Lower lobe of right lung (tissue), 2 donors: ENCODE data around the gene NFE2L1. TPM values are rescaled to one million over a fixed set of nuclear protein-coding genes. Genes with fewer than 3 reads are reported as not detected.
A peak's percentile ranks its signal among the peaks of the same experiment; 100 is the strongest.

ENCODE experiments used
- ATAC-seq, 2 donors: fragments of 200-7000 bp; cut with Tn5 transposase; one replicate each; pipeline ENCODE4 v1.9.1; 2020 to 2022; ENCODE audit warnings: mild to moderate bottlenecking in 2 of 2, moderate library complexity in 2 of 2
- DNase-seq: peaks from one replicate; pipeline ENCODE4 v3.0.0-alpha.2; 2020
- H3K27ac ChIP-seq: fragments of 200-600 bp; one replicate; pipeline ENCODE4 v1.8.0; 2022
- H3K27me3 ChIP-seq: fragments of 200-600 bp; one replicate; pipeline ENCODE4 v1.8.0; 2022; ENCODE audit warnings: low read depth
- H3K36me3 ChIP-seq: fragments of 200-600 bp; one replicate; pipeline ENCODE4 v1.8.0; 2022; ENCODE audit warnings: mild to moderate bottlenecking
- H3K4me1 ChIP-seq: fragments of 200-600 bp; one replicate; pipeline ENCODE4 v1.8.0; 2022
- H3K4me3 ChIP-seq: fragments of 200-600 bp; one replicate; pipeline ENCODE4 v1.8.0; 2022; ENCODE audit warnings: mild to moderate bottlenecking
- H3K9me3 ChIP-seq: fragments of 200-600 bp; one replicate; pipeline ENCODE4 v1.8.0; 2022
- intact Hi-C: fragments of 100-400 bp; cut with DNase I; formaldehyde crosslinking; loops from one replicate; pipeline ENCODE4 v1.11.0; 2022
- total RNA-seq: library from RNA; stranded (reverse); fragmentation: NEBNext Ultra II Directional; extraction: Animal tissue kit (Norgen Biotek cat#: 25700); gene quantifications from one replicate; pipeline ENCODE4 v1.2.1, GENCODE V29; 2021
- TF ChIP-seq, protein P1 (sequence below): fragments of 200-600 bp; IDR thresholded peaks from one replicate; pipeline ENCODE4 v1.8.0; 2022; ENCODE audit warnings: antibody characterized with exemption, mild to moderate bottlenecking
- donor health status: DM: no; HTN: yes; CAD: no; lungs with severe emphysema.

NFE2L1 gene
- total RNA-seq, 1 donor from 2014 or later = 162 TPM

DNA sequence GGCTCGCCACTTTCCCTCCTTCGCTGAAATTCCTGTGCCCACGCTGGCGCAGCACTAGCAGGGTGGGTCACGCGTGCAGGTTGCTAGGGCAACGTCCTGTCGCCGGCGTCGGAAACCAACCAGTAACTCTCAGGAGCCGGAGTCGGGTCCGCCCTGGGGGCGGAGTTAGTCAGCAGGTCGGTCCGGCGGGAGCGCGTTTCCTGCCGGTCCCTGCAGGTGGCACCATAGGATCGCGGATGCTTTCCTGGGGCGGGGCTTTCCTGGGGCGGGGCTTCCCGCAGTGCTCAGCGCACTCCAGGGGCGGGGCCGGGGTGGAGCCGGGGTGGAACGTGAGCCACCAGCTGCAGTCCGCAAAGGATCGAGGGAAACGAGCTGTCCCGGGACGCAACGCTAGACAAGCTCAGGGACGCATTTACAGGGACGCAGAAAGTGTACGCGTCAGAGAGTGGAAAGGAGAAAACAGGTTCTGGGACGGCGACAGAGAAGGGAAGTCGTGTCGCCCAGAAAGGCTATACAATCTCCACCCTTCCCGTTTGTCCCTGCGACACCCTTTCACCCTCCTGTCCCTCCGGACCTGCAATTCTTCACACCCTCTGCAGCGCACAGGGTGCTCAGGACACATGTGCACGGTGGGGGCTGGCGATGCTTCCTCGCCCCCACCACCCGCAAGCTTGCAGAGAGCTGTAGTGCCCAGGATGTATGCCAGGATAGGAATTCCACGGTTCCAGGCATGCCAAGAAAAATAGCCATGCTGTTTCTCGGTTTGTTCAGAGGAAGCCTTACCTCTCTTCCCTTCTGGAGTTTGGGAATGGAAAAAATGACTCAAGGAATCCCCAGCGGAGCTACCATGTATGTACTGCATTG, 22.9 kb upstream of the NFE2L1 start:
- Histone ChIP-seq H3K4me1 (peaks cover 38% of the 10 kb centered on the region), H3K4me3 (peak overlapping the region; percentile 53), H3K9me3 (no peaks in the 10 kb centered on the region), H3K27ac (peak overlapping the region; percentile 88), H3K27me3 (peaks cover 6% of the 10 kb centered on the region), H3K36me3 (no peaks in the 10 kb centered on the region)
- ATAC-seq = peak; percentile 94 to 96
- intact Hi-C loops = loop anchor here (5.0 kb wide), 1 partner anchor 47 kb away; no protein-coding TSS in a partner anchor
- TF ChIP-seq, protein P1, sequence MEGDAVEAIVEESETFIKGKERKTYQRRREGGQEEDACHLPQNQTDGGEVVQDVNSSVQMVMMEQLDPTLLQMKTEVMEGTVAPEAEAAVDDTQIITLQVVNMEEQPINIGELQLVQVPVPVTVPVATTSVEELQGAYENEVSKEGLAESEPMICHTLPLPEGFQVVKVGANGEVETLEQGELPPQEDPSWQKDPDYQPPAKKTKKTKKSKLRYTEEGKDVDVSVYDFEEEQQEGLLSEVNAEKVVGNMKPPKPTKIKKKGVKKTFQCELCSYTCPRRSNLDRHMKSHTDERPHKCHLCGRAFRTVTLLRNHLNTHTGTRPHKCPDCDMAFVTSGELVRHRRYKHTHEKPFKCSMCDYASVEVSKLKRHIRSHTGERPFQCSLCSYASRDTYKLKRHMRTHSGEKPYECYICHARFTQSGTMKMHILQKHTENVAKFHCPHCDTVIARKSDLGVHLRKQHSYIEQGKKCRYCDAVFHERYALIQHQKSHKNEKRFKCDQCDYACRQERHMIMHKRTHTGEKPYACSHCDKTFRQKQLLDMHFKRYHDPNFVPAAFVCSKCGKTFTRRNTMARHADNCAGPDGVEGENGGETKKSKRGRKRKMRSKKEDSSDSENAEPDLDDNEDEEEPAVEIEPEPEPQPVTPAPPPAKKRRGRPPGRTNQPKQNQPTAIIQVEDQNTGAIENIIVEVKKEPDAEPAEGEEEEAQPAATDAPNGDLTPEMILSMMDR = peak; percentile 71
- DNase-seq = peak; percentile 100

GRCh38 chr17:48025904-48026501, 22.2 kb upstream of the NFE2L1 start:
- TF ChIP-seq, protein P1 = no peak
- Histone ChIP-seq H3K27me3 (peaks cover 3% of the 10 kb centered on the region), H3K4me1 (peaks cover 38% of the 10 kb centered on the region), H3K27ac (no peak overlapping the region), H3K36me3 (no peaks in the 10 kb centered on the region), H3K9me3 (no peaks in the 10 kb centered on the region), H3K4me3 (peak overlapping the region; percentile 53)
- ATAC-seq (no peak), DNase-seq (no peak)
- intact Hi-C loops = loop anchor here (5.0 kb wide), 1 partner anchor 46 kb away; no protein-coding TSS in a partner anchor

GRCh38 chr17:48026502-48027321, 21.4 kb upstream of the NFE2L1 start:
- Histone ChIP-seq H3K27ac (no peak overlapping the region), H3K4me3 (no peak overlapping the region), H3K36me3 (no peaks in the 10 kb centered on the region), H3K27me3 (no peaks in the 10 kb centered on the region), H3K4me1 (peaks cover 38% of the 10 kb centered on the region), H3K9me3 (no peaks in the 10 kb centered on the region)
- peak; percentile 49 to 51 for ATAC-seq
- TF ChIP-seq, protein P1 = peak; percentile 83
- intact Hi-C loops = loop anchor here (5.0 kb wide), 1 partner anchor 46 kb away; no protein-coding TSS in a partner anchor
- DNase-seq = peak; percentile 85

DNA sequence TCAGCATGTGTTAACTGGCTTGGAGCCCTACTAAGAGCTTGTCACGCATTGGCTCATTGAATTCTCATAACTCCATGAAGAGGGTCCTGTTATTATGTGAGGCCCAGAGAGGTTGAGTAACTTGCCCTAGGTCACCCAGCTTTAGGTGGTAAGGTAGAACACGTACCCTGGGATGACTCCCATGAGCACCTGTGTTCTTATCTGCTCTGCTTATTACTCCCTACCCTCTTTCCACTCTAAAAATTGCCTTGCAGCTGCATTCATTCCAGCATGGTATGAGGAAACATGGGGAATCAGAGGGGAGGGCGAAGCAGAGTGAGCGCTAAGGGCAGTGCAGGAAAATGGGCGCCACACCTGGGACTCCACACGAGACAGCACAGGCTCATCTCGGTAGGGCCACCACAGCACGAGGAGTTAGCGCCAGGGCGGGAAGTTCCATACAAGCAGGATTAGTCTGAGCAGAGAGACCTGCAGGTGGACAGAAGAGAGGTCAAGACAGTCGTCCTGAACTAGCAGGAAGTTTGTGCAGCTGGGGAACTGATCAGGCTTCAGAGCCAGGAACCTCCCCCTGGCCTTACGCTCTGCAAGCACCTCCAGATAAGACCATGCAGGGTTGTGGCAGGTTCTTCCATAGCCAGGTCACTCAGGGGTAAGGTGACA, 20.7 kb upstream of the NFE2L1 start:
- H3K27ac ChIP-seq = no peak overlapping the region
- H3K27me3 ChIP-seq = no peaks in the 10 kb centered on the region
- no peaks in the 10 kb centered on the region for H3K36me3 ChIP-seq
- H3K4me1 ChIP-seq = peaks cover 38% of the 10 kb centered on the region
- intact Hi-C loops = loop anchor here (5.0 kb wide), 1 partner anchor 45 kb away; no protein-coding TSS in a partner anchor
- H3K4me3 ChIP-seq = no peak overlapping the region
- no peak for ATAC-seq
- DNase-seq = no peak
- no peaks in the 10 kb centered on the region for H3K9me3 ChIP-seq
- TF ChIP-seq, protein P1 = no peak
